ENCODE results near the gene PAM. TPM values are rescaled to one million over a fixed set of nuclear protein-coding genes. Genes with fewer than 3 reads are reported as not detected.

PAM gene
- total and polyA plus RNA-seq, 3 experiments from 2014 or later: 58.7 to 65.0 (median 59.8) TPM

DNA sequence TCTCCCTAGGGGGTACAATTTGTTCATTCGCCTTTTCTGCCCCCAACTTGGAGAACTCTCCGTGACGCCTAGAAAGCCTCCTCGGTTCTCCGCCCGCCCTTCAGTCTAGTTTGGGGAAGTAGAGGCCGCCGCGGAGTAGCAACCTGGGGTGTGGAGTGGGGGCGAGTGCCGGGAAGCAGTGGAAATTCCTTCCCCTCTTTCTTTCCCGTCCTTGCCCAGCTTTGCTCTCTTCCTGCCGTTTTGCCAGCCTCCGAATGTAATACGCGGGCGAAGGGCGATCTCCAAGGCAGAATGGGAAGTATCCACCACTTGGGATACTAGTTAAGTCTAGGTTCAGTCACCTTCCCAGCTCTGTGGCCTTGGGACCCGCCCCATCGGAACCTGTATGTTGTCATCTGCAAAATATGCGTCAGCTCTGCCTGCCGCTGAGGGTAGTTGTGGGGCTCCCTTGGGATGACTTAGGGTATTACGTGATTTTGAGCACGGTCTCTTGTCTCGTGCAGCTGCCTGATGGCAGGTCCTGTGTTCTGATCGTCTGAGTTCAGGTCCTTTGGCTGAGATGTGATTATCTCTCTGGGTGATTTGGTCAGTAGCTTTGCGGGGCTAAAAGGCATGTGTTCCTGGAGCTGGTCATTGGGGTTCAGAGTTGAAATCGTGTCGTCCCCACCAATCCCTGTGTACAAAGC lies 724 bp downstream of the PAM start:
- CTCF ChIA-PET: interaction anchor here (0.7 to 2.2 kb wide), 6 partner anchors 9 to 384 kb away, joined by 3 to 8 read pairs (median 4); partner anchors contain the start of genes GIN1 and PPIP5K2
- no peaks in the 10 kb centered on the region for H3K9me3 ChIP-seq (ENCODE audit: low read length)
- H3K36me3 Mint-ChIP-seq: peaks cover 0 to 10% (median 0%) of the 10 kb centered on the region in 3 donors
- peak overlapping the region; percentile 78 for H3K27ac ChIP-seq (ENCODE audit: low read depth, low read length)
- H3K4me3 ChIP-seq (ENCODE audit: low read length): peak overlapping the region; percentile 80
- H3K4me1 ChIP-seq (ENCODE audit: insufficient read depth, low read length): peaks cover 20% of the 10 kb centered on the region
- H3K27me3 ChIP-seq (ENCODE audit: insufficient read depth, low read length, poor library complexity, severe bottlenecking): no peaks in the 10 kb centered on the region
- POLR2A ChIA-PET: interaction anchor here (0.8 to 1.3 kb wide), 3 partner anchors 8 to 364 kb away, joined by 3 to 7 read pairs (median 3); partner anchors contain the start of genes GIN1 and PPIP5K2
- DNase-seq: peak; percentile 50 to 82 (median 58)
- peaks cover 0 to 5% of the 10 kb centered on the region in 2 donors for H3K27me3 Mint-ChIP-seq
- H3K9me3 Mint-ChIP-seq: no peaks in the 10 kb centered on the region
- H3K4me3 Mint-ChIP-seq: peak overlapping the region; percentile 87 to 99 (median 98)
- H3K27ac Mint-ChIP-seq: peak overlapping the region; percentile 84 to 98 (median 96)
- H3K4me1 Mint-ChIP-seq: peaks cover 51 to 64% (median 54%) of the 10 kb centered on the region in 3 donors
- H3K36me3 ChIP-seq (ENCODE audit: insufficient read depth, low read length): no peaks in the 10 kb centered on the region

DNA sequence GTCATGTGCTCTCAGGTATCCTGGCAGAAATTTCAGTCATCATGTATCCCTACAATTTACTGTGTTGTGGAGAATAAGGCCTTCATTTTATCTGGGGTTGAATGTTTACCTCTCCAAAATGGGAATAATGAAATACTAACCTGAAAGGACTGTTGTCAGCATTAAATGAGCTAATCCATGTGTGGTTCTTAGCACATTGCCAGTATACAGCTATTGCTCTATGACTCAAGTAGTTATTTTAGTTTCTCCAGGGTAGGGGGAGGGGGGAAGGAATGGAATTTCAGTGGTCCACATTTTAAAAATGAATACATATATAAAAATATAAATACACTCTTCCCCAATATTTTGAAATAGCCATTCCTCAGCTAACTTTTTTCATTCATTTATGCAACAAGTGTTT lies 3.5 kb downstream of the PAM start:
- H3K27ac ChIP-seq (ENCODE audit: low read depth, low read length): no peak overlapping the region
- peaks cover 40% of the 10 kb centered on the region for H3K4me1 ChIP-seq (ENCODE audit: insufficient read depth, low read length)
- peaks cover 0 to 10% (median 0%) of the 10 kb centered on the region in 3 donors for H3K36me3 Mint-ChIP-seq
- peak overlapping the region; percentile 10 to 67 (median 30) for H3K27ac Mint-ChIP-seq
- CTCF ChIA-PET: interaction anchor here (1.7 kb wide), 1 partner anchor 22 kb away, joined by 7 read pairs; no protein-coding TSS in a partner anchor
- H3K27me3 Mint-ChIP-seq: peaks cover 0 to 5% of the 10 kb centered on the region in 2 donors
- H3K4me1 Mint-ChIP-seq: peaks cover 70 to 85% (median 75%) of the 10 kb centered on the region in 3 donors
- POLR2A ChIA-PET: interaction anchor here (0.6 kb wide), 1 partner anchor 42 kb away, joined by 3 read pairs; no protein-coding TSS in a partner anchor
- H3K9me3 Mint-ChIP-seq: no peaks in the 10 kb centered on the region
- no peaks in the 10 kb centered on the region for H3K9me3 ChIP-seq (ENCODE audit: low read length)
- H3K27me3 ChIP-seq (ENCODE audit: insufficient read depth, low read length, poor library complexity, severe bottlenecking): no peaks in the 10 kb centered on the region
- H3K4me3 ChIP-seq (ENCODE audit: low read length): no peak overlapping the region
- H3K36me3 ChIP-seq (ENCODE audit: insufficient read depth, low read length): no peaks in the 10 kb centered on the region
- peak overlapping the region in 1 of 7 donors; percentile 43 for H3K4me3 Mint-ChIP-seq
- DNase-seq: no peak

DNA sequence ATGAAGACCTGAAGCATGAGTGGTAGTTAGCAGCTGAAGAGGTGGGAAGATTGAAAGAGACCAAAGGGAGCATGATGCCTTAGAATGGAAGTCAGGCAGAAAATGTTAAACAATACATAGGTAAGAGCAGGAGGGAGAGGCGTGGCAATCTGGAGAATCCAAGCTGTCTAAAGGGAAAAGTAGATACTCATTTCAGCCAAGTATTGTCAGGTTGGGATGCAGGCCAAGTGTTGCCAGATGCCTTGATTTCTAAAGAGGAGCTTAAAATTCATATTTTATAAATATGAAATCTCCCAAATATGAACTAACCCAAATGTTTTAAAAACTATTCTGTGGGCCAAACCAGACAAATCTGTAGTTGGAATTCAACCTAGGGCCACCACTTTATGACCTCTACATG lies 4.2 kb downstream of the PAM start:
- Histone ChIP-seq H3K27ac (ENCODE audit: low read depth, low read length) (no peak overlapping the region), H3K27me3 (ENCODE audit: insufficient read depth, low read length, poor library complexity, severe bottlenecking) (no peaks in the 10 kb centered on the region), H3K36me3 (ENCODE audit: insufficient read depth, low read length) (no peaks in the 10 kb centered on the region), H3K9me3 (ENCODE audit: low read length) (no peaks in the 10 kb centered on the region), H3K4me3 (ENCODE audit: low read length) (no peak overlapping the region), H3K4me1 (ENCODE audit: insufficient read depth, low read length) (peaks cover 35% of the 10 kb centered on the region)
- no peak for DNase-seq
- Mint-ChIP-seq H3K27me3 (peaks cover 0 to 4% of the 10 kb centered on the region in 2 donors), H3K4me3 (peak overlapping the region in 4 of 7 donors; percentile 1 to 33 (median 7)), H3K9me3 (no peaks in the 10 kb centered on the region), H3K4me1 (peaks cover 69 to 85% (median 79%) of the 10 kb centered on the region in 3 donors), H3K36me3 (peaks cover 0 to 8% (median 0%) of the 10 kb centered on the region in 3 donors), H3K27ac (peak overlapping the region; percentile 59 to 88 (median 73))
- CTCF ChIA-PET: no interaction called here
- POLR2A ChIA-PET: no interaction called here

DNA sequence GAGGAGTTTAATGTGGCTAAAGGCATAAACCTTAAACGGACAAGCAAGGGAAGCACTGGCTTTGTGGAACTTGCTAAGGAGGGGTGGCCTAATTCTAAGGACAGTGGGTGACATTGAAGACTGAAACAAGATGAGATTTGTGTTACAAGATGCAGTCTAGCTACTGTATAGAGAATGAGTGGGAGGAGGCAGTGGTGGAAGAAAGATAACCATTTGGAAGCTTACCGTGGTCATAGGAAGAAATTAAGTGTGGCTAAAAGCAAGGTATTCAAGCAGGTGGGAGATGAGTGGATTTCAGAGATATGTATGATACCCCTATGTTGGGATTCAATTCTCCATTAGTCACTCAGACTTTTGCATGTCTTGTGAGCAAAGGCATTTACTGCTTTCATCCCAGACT lies 4.6 kb downstream of the PAM start:
- peaks cover 72 to 85% (median 79%) of the 10 kb centered on the region in 3 donors for H3K4me1 Mint-ChIP-seq
- H3K27ac Mint-ChIP-seq: peak overlapping the region; percentile 48 to 88 (median 72)
- no peak overlapping the region for H3K27ac ChIP-seq (ENCODE audit: low read depth, low read length)
- no peaks in the 10 kb centered on the region for H3K9me3 Mint-ChIP-seq
- H3K27me3 Mint-ChIP-seq: peaks cover 0 to 2% of the 10 kb centered on the region in 2 donors
- no peaks in the 10 kb centered on the region for H3K9me3 ChIP-seq (ENCODE audit: low read length)
- no peak for DNase-seq
- H3K36me3 Mint-ChIP-seq: peaks cover 0 to 8% (median 0%) of the 10 kb centered on the region in 3 donors
- no peaks in the 10 kb centered on the region for H3K27me3 ChIP-seq (ENCODE audit: insufficient read depth, low read length, poor library complexity, severe bottlenecking)
- no peaks in the 10 kb centered on the region for H3K36me3 ChIP-seq (ENCODE audit: insufficient read depth, low read length)
- CTCF ChIA-PET: no interaction called here
- H3K4me3 Mint-ChIP-seq: peak overlapping the region in 3 of 7 donors; percentile 1 to 12 (median 2)
- no peak overlapping the region for H3K4me3 ChIP-seq (ENCODE audit: low read length)
- peaks cover 32% of the 10 kb centered on the region for H3K4me1 ChIP-seq (ENCODE audit: insufficient read depth, low read length)
- POLR2A ChIA-PET: no interaction called here

DNA sequence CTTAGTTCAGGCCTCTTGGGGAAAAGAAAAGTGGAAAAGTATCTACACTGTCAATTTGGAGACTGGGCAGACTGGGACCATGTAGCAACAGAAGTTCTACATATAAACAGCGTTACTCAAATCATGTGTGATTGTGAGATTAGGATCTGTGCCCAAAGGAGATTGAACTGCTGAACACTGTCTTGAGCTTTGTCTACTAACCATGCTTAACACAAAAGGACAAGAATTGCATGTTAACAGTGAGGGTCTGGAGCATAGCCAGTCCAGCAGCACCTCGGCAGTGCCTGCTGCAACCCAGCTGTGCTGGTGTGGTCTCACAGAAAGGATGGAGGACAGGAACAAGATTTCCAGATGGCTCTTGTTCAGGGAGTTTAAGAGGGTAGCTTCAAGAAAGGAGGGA lies 5.7 kb downstream of the PAM start:
- POLR2A ChIA-PET: no interaction called here
- H3K27ac ChIP-seq (ENCODE audit: low read depth, low read length): no peak overlapping the region
- CTCF ChIA-PET: no interaction called here

DNA sequence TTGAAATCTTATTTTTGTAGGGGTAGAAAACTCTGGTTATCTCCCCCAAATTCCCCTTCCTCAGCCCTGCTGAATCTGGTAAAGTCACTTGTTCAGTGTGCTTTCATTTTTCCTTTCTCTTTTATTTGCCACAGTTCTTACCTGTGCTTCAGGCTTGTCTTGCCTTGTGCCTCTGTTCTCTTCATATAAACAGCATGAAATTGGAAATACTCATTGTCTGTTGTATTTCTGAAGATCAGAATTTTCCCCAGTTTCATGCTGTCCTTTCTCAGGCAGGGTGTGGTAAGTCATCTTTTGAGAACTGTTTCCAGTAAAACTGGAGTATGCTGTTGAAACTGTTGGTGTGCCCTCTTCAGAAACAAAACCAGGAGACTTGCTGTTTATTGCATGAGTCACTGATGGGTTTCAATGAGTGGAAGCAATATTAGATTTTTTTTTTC lies 7.0 kb downstream of the PAM start:
- DNase-seq: no peak
- POLR2A ChIA-PET: no interaction called here
- Mint-ChIP-seq H3K36me3 (no peaks in the 10 kb centered on the region), H3K4me3 (peak overlapping the region; percentile 57 to 88 (median 69)), H3K4me1 (peaks cover 77 to 96% (median 89%) of the 10 kb centered on the region in 3 donors), H3K9me3 (no peaks in the 10 kb centered on the region), H3K27ac (peak overlapping the region; percentile 6 to 95 (median 72)), H3K27me3 (no peaks in the 10 kb centered on the region)
- peak overlapping the region; percentile 36 for H3K4me3 ChIP-seq (ENCODE audit: low read length)
- peaks cover 36% of the 10 kb centered on the region for H3K4me1 ChIP-seq (ENCODE audit: insufficient read depth, low read length)
- no peaks in the 10 kb centered on the region for H3K9me3 ChIP-seq (ENCODE audit: low read length)
- H3K27ac ChIP-seq (ENCODE audit: low read depth, low read length): peak overlapping the region; percentile 18
- H3K27me3 ChIP-seq (ENCODE audit: insufficient read depth, low read length, poor library complexity, severe bottlenecking): no peaks in the 10 kb centered on the region
- CTCF ChIA-PET: interaction anchor here (0.8 to 2.2 kb wide), 4 partner anchors 10 to 377 kb away, joined by 3 to 8 read pairs (median 4); no protein-coding TSS in a partner anchor
- H3K36me3 ChIP-seq (ENCODE audit: insufficient read depth, low read length): no peaks in the 10 kb centered on the region

More for the DNA sequence above, 5.7 kb downstream of the PAM start:
- H3K27me3 Mint-ChIP-seq: peaks cover 0 to 2% of the 10 kb centered on the region in 2 donors
- no peak overlapping the region for H3K4me3 ChIP-seq (ENCODE audit: low read length)
- peaks cover 82 to 94% (median 87%) of the 10 kb centered on the region in 3 donors for H3K4me1 Mint-ChIP-seq
- no peak for DNase-seq
- H3K36me3 Mint-ChIP-seq: peaks cover 0 to 5% (median 0%) of the 10 kb centered on the region in 3 donors
- peak overlapping the region; percentile 37 to 92 (median 80) for H3K27ac Mint-ChIP-seq
- no peaks in the 10 kb centered on the region for H3K9me3 Mint-ChIP-seq
- H3K27me3 ChIP-seq (ENCODE audit: insufficient read depth, low read length, poor library complexity, severe bottlenecking): no peaks in the 10 kb centered on the region
- peaks cover 41% of the 10 kb centered on the region for H3K4me1 ChIP-seq (ENCODE audit: insufficient read depth, low read length)
- H3K36me3 ChIP-seq (ENCODE audit: insufficient read depth, low read length): no peaks in the 10 kb centered on the region
- H3K4me3 Mint-ChIP-seq: peak overlapping the region; percentile 41 to 76 (median 70)
- no peaks in the 10 kb centered on the region for H3K9me3 ChIP-seq (ENCODE audit: low read length)

DNA sequence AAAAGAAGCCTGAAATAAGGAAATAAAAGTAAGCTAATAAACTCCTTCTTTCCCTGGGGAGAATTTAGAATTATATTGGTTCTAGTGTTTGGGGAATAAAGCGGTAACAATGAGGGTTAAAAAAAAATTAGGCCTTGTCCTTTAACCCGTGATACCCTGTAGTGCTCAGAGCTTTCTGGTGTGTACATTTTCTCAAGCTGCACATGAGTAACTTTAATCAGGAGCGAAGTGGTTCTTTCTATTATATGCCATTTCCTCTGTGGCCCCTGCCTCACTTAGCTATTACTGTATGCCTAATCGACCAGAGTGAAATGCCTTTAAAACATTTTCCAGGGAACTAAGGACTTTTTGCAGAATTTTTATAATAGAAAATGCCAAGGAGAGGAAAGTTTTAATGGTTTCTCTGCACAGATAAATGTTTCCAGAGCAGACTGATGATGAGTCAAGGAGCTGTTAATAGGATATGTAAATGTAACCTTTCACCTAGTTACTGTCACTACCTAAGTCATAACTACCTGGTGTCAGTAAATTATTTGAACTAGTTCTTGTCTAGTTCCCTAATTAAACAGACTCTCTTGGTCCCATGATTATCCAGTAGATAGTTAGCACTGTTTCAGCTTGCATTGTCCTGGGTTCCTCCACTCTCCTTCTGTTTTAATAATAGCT lies 7.6 kb downstream of the PAM start:
- H3K27me3 ChIP-seq (ENCODE audit: insufficient read depth, low read length, poor library complexity, severe bottlenecking): no peaks in the 10 kb centered on the region
- H3K27me3 Mint-ChIP-seq: no peaks in the 10 kb centered on the region
- CTCF ChIA-PET: interaction anchor here (0.8 to 2.2 kb wide), 5 partner anchors 8 to 377 kb away, joined by 3 to 8 read pairs (median 3); no protein-coding TSS in a partner anchor
- H3K4me3 Mint-ChIP-seq: peak overlapping the region; percentile 57 to 88 (median 69)
- no peaks in the 10 kb centered on the region for H3K9me3 Mint-ChIP-seq
- peak overlapping the region; percentile 36 for H3K4me3 ChIP-seq (ENCODE audit: low read length)
- no peak overlapping the region for H3K27ac ChIP-seq (ENCODE audit: low read depth, low read length)
- no peak for DNase-seq
- H3K4me1 ChIP-seq (ENCODE audit: insufficient read depth, low read length): peaks cover 36% of the 10 kb centered on the region
- POLR2A ChIA-PET: no interaction called here
- H3K36me3 Mint-ChIP-seq: no peaks in the 10 kb centered on the region
- peaks cover 80 to 98% (median 95%) of the 10 kb centered on the region in 3 donors for H3K4me1 Mint-ChIP-seq
- peak overlapping the region; percentile 6 to 95 (median 75) for H3K27ac Mint-ChIP-seq
- no peaks in the 10 kb centered on the region for H3K36me3 ChIP-seq (ENCODE audit: insufficient read depth, low read length)
- no peaks in the 10 kb centered on the region for H3K9me3 ChIP-seq (ENCODE audit: low read length)

Measured in CD8-positive, alpha-beta memory T cell (primary cell).